OCI-LY7 (cell line): ENCODE data around the gene ASS1.

Source experiments
- EZH2phosphoT487 ChIP-seq: fragments of 200-600 bp; sonication (generic); IDR thresholded peaks from 2 replicates; pipeline ENCODE4 v1.6.1; 2018; ENCODE audit warnings: low read depth, borderline replicate concordance, mild to moderate bottlenecking, mixed run types, antibody characterized with exemption, low read length, moderate library complexity, mixed read lengths
- TF ChIP-seq, protein P1 (sequence below): fragments of 200-600 bp; sonication (generic); conservative IDR thresholded peaks from 2 replicates; pipeline ENCODE4 v1.5.1; 2014; ENCODE audit warnings: mild to moderate bottlenecking, antibody characterized with exemption, low read length, moderate library complexity, mixed read lengths

DNA sequence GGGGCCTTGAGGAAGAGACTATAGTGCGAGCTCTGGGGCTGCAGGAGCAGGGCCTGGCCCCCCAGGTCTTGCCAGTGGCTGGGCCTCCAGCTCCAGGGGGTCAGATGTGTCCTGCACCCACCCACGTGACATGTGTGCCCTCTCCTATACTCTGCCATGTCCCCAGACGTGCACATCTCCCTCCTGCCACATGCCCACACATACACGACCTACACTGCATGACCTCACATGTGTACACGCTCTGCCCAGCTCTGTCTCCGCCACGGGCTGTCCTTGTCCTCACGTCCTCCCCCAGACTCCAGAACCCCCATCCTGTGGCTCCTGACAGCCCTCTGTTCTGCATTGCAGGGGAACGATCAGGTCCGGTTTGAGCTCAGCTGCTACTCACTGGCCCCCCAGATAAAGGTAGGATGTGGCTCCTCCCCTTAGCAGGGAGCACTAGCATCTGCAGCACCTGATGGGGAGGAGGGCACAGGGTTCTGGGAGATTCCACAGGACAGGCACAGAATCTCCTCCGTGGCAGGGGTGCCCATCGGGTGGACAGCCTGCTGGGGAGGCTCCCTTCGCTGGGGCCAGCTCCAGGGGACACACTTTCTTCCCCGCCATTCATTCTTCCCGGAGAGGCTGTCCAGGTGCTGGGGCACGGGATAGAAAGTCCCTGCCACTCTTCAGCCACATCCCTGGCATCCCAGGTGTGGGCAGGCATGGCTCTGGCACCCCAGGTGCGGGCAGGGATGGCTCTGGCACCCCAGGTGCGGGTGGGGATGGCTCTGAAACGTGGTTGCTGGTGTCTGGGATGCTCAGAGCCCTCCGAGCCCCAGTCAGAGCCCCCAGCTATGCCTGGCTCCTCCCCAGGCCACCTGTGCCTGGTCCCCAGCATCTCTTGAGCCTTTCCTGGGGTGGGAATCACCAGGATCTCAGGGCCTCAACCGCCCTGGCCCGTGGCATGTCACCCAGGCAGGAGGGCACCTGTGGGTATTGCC is 19.3 kb downstream of the ASS1 start:
- TF ChIP-seq, protein P1, sequence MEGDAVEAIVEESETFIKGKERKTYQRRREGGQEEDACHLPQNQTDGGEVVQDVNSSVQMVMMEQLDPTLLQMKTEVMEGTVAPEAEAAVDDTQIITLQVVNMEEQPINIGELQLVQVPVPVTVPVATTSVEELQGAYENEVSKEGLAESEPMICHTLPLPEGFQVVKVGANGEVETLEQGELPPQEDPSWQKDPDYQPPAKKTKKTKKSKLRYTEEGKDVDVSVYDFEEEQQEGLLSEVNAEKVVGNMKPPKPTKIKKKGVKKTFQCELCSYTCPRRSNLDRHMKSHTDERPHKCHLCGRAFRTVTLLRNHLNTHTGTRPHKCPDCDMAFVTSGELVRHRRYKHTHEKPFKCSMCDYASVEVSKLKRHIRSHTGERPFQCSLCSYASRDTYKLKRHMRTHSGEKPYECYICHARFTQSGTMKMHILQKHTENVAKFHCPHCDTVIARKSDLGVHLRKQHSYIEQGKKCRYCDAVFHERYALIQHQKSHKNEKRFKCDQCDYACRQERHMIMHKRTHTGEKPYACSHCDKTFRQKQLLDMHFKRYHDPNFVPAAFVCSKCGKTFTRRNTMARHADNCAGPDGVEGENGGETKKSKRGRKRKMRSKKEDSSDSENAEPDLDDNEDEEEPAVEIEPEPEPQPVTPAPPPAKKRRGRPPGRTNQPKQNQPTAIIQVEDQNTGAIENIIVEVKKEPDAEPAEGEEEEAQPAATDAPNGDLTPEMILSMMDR, result no peak
- no peak for TF ChIP-seq EZH2phosphoT487
